ENCODE results near the gene GSTO2. TPM values are rescaled to one million over a fixed set of nuclear protein-coding genes. Genes with fewer than 3 reads are reported as not detected.
A peak's percentile ranks its signal among the peaks of the same experiment; 100 is the strongest.

The GSTO2 gene
- 10 to 100 TPM in 2 of 3 donors, 1 to 10 TPM in 1; 5.4 to 19.7 (median 18.3) TPM for total RNA-seq
- long read RNA-seq, donor 1, full-length matches to known transcripts: 1 of 2 reads
- long read RNA-seq, donor 1, partial matches to known transcripts: 0 of 2 reads
- long read RNA-seq, donor 1, other reads (novel, unspliced or antisense): 1 of 2 reads
- long read RNA-seq, donor 2, full-length matches to known transcripts: 5 of 18 reads
- long read RNA-seq, donor 2, partial matches to known transcripts: 8 of 18 reads
- long read RNA-seq, donor 2, other reads (novel, unspliced or antisense): 5 of 18 reads

- intact Hi-C loops (cut with DNase I, micrococcal nuclease): no loop called here
- peak; percentile 100 for ATAC-seq
- peak; percentile 98 to 100 (median 98) for DNase-seq
- Histone ChIP-seq H3K4me3 (peak within 1 kb of the TSS; percentile 78), H3K9me3 (no peaks in the 10 kb centered on the region), H3K4me1 (ENCODE audit: low read depth) (no peaks in the 10 kb centered on the region), H3K36me3 (ENCODE audit: low read depth) (no peaks in the 10 kb centered on the region)
- no peak for TF ChIP-seq CTCF (IDR thresholded peaks at IDR 0.05)
Measured at GRCh38 chr10:104268713-104269645, at the start of gene GSTO2. Gene GSTO2, plus strand, starts transcription at chr10:104269184. Its CDS starts 5,732 bp downstream, at chr10:104274916.

GRCh38 chr10:104220522-104220921 lies 48.5 kb upstream of the GSTO2 start:
- Histone ChIP-seq H3K4me1 (ENCODE audit: low read depth) (no peaks in the 10 kb centered on the region), H3K9me3 (no peaks in the 10 kb centered on the region), H3K4me3 (no peak overlapping the region), H3K36me3 (ENCODE audit: low read depth) (no peaks in the 10 kb centered on the region)
- TF ChIP-seq CTCF (IDR thresholded peaks at IDR 0.05): no peak
- DNase-seq: peak in 1 of 3 donors; percentile 15
- ATAC-seq: peak; percentile 74
- intact Hi-C loops (cut with DNase I, micrococcal nuclease): no loop called here

GRCh38 chr10:104223304-104223703 lies 45.7 kb upstream of the GSTO2 start:
- TF ChIP-seq CTCF (IDR thresholded peaks at IDR 0.05): no peak
- intact Hi-C loops (cut with DNase I, micrococcal nuclease): no loop called here
- Histone ChIP-seq H3K9me3 (no peaks in the 10 kb centered on the region), H3K4me3 (no peak overlapping the region), H3K4me1 (ENCODE audit: low read depth) (no peaks in the 10 kb centered on the region), H3K36me3 (ENCODE audit: low read depth) (no peaks in the 10 kb centered on the region)
- DNase-seq: no peak
- ATAC-seq: no peak

- intact Hi-C loops (cut with DNase I, micrococcal nuclease): no loop called here
- no peak for TF ChIP-seq CTCF (IDR thresholded peaks at IDR 0.05)
- ATAC-seq (no peak), DNase-seq (no peak)
- Histone ChIP-seq H3K36me3 (ENCODE audit: low read depth) (no peaks in the 10 kb centered on the region), H3K4me1 (ENCODE audit: low read depth) (no peaks in the 10 kb centered on the region), H3K9me3 (no peaks in the 10 kb centered on the region), H3K4me3 (no peak overlapping the region)
Measured at GRCh38 chr10:104230490-104230889, 38.5 kb upstream of the GSTO2 start.

GRCh38 chr10:104231784-104232612 lies 37.0 kb upstream of the GSTO2 start, which contains the start of gene CFAP43:
Gene CFAP43, minus strand, starts transcription at chr10:104232364. Its CDS starts 118 bp downstream, at chr10:104232246.
- TF ChIP-seq CTCF (IDR thresholded peaks at IDR 0.05): no peak
- ATAC-seq: peak; percentile 100
- intact Hi-C loops (cut with DNase I, micrococcal nuclease): no loop called here
- H3K4me3 ChIP-seq: peak within 1 kb of the TSS; percentile 48
- DNase-seq: peak; percentile 99 to 100 (median 100)
- H3K4me1 ChIP-seq (ENCODE audit: low read depth): no peaks in the 10 kb centered on the region
- H3K36me3 ChIP-seq (ENCODE audit: low read depth): no peaks in the 10 kb centered on the region
- H3K9me3 ChIP-seq: no peaks in the 10 kb centered on the region
